AML-193 (cell line): ENCODE data around the gene TRIM50.
"Not testable (repeated sequence)": the region's sequence is repeated elsewhere in the genome, so short reads cannot be mapped to it uniquely, and the experiment has no call there.

ENCODE experiments used
- DNase-seq, 2 experiments: peaks; one replicate each; lab custom pipeline; 2025; lab: John Stamatoyannopoulos, UW

The TRIM50 gene

GRCh38 chr7:73327922-73328321, at the start of gene TRIM50, which contains the start of gene FKBP6:
TSS of gene TRIM50 (minus strand) at chr7:73328082. CDS start at chr7:73324787, 3,295 bp downstream.
TSS of gene FKBP6 (plus strand) at chr7:73328161. CDS start at chr7:73328429, 268 bp downstream.
- DNase-seq: not testable (repeated sequence)

GRCh38 chr7:73376671-73377412, 49.0 kb upstream of the TRIM50 start:
- no peak for DNase-seq

- DNase-seq: not testable (repeated sequence)
These were observed 48.4 kb upstream of the TRIM50 start for GRCh38 chr7:73376262-73376661.

GRCh38 chr7:73373741-73374140, 45.9 kb upstream of the TRIM50 start:
- no peak for DNase-seq

- DNase-seq: no peak
These were observed 41.7 kb upstream of the TRIM50 start for GRCh38 chr7:73369622-73370021.

GRCh38 chr7:73369009-73369408, 41.1 kb upstream of the TRIM50 start:
- no peak for DNase-seq

GRCh38 chr7:73366990-73367389, 39.1 kb upstream of the TRIM50 start:
- DNase-seq: no peak

GRCh38 chr7:73366127-73366526, 38.2 kb upstream of the TRIM50 start:
- DNase-seq: no peak

- DNase-seq: no peak
These were observed 36.3 kb upstream of the TRIM50 start for GRCh38 chr7:73364006-73364728.

GRCh38 chr7:73363225-73364005, 35.5 kb upstream of the TRIM50 start:
- DNase-seq: no peak

- DNase-seq: not testable (repeated sequence)
These were observed 32.7 kb upstream of the TRIM50 start for GRCh38 chr7:73360590-73360989.

- no peak for DNase-seq
These were observed 32.0 kb upstream of the TRIM50 start for GRCh38 chr7:73359746-73360375.

GRCh38 chr7:73359306-73359705, 31.4 kb upstream of the TRIM50 start:
- no peak for DNase-seq

- no peak for DNase-seq
These were observed 30.9 kb upstream of the TRIM50 start for GRCh38 chr7:73358590-73359275.

GRCh38 chr7:73356159-73356558, 28.3 kb upstream of the TRIM50 start:
- no peak for DNase-seq

- DNase-seq: no peak
These were observed 26.9 kb upstream of the TRIM50 start for GRCh38 chr7:73354821-73355220.

GRCh38 chr7:73354196-73354595, 26.3 kb upstream of the TRIM50 start:
- DNase-seq: no peak

GRCh38 chr7:73353243-73353642, 25.4 kb upstream of the TRIM50 start:
- DNase-seq: no peak

- DNase-seq: no peak
These were observed 24.9 kb upstream of the TRIM50 start for GRCh38 chr7:73352784-73353183.

GRCh38 chr7:73351447-73352167, 23.7 kb upstream of the TRIM50 start:
- no peak for DNase-seq
